HCT116 (cell line): Measurements from ENCODE around the gene SEMA3C. TPM values are rescaled to one million over a fixed set of nuclear protein-coding genes. Genes with fewer than 3 reads are reported as not detected.
A peak's percentile ranks its signal among the peaks of the same experiment; 100 is the strongest.
"Not testable (repeated sequence)": the region's sequence is repeated elsewhere in the genome, so short reads cannot be mapped to it uniquely, and the experiment has no call there.

Source experiments
- ATAC-seq: fragments of 200-7000 bp; cut with Tn5 transposase; 2 replicates; pipeline ENCODE4 v1.9.1; 2020; ENCODE audit warnings: mild to moderate bottlenecking, moderate library complexity
- BruUV-seq: library from RNA; stranded (reverse); fragments of 400-500 nt; replicated peaks from 2 replicates; lab custom pipeline; 2021; lab: Mats Ljungman, UMichigan
- CTCF ChIA-PET: fragments of 300-600 bp; sonication (Branson Sonifier 250); formaldehyde crosslinking; loops from one replicate; lab custom pipeline; 2021; ENCODE audit warnings: antibody characterized with exemption; lab: Charles Lee
- POLR2A ChIA-PET: fragments of 300-600, 350-600 bp; sonication (Branson Sonifier 250); formaldehyde crosslinking; loops from one replicate; lab custom pipeline; 2021; ENCODE audit warnings: antibody characterized with exemption; lab: Charles Lee
- RAD21 ChIA-PET, 2 experiments: fragments of 300-600 bp; sonication (Branson Sonifier 250); formaldehyde crosslinking; loops; one replicate each; lab custom pipeline; 2023; ENCODE audit warnings: low total read pairs in 2 of 2; ENCODE audit not compliant: uncharacterized antibody in 2 of 2, unreplicated experiment in 2 of 2, low non-redundant PET in 1 of 2; lab: Charles Lee
- DNase-seq: peaks from one replicate; pipeline ENCODE4 v3.0.0-alpha.2; 2010; ENCODE audit warnings: low read depth, low spot score
- H2AFZ ChIP-seq: fragments of 200-600 bp; shearing (Covaris generic), sonication (generic); 2 replicates; pipeline ENCODE4 v1.6.1; 2017; ENCODE audit warnings: low read depth, mixed run types, mixed read lengths, antibody characterized with exemption, low read length; ENCODE audit not compliant: poor library complexity, severe bottlenecking
- H3K27ac ChIP-seq: 2 replicates; pipeline ENCODE4 v1.5.1; 2012; ENCODE audit warnings: low read depth, low read length
- H3K27me3 ChIP-seq: fragments of 200-600 bp; sonication (generic); 2 replicates; pipeline ENCODE4 v1.6.1; 2016; ENCODE audit warnings: mixed run types, low read length, mixed read lengths; ENCODE audit not compliant: insufficient read depth
- H3K36me3 ChIP-seq, 2 experiments: fragments of 200-500 bp in 1 of 2; fragments of 200-600 bp in 1 of 2; sonication (Bioruptor generic) in 1 of 2; sonication (generic) in 1 of 2; 2 replicates each; pipeline versions ENCODE4 v1.5.1 to v1.6.1; 2014 to 2016; ENCODE audit warnings: low read length in 2 of 2, inconsistent platforms in 1 of 2, mixed read lengths in 1 of 2, mixed run types in 1 of 2; ENCODE audit not compliant: insufficient read depth in 2 of 2, control insufficient read depth in 1 of 2
- H3K4me1 ChIP-seq, 2 experiments: fragments of 200-600 bp in 1 of 2; sonication (generic) in 1 of 2; 2 replicates each; pipeline versions ENCODE4 v1.5.1 to v1.6.1; 2012 to 2017; ENCODE audit warnings: low read length in 2 of 2, inconsistent platforms in 1 of 2, mild to moderate bottlenecking in 1 of 2, mixed read lengths in 1 of 2, mixed run types in 1 of 2, moderate library complexity in 1 of 2; ENCODE audit not compliant: insufficient read depth in 2 of 2, control insufficient read depth in 1 of 2
- H3K4me2 ChIP-seq: fragments of 200-600 bp; sonication (generic); 2 replicates; pipeline ENCODE4 v1.6.1; 2017; ENCODE audit warnings: mixed run types, low read length, mixed read lengths
- H3K4me3 ChIP-seq, 2 experiments: fragments of 200-600 bp in 1 of 2; sonication (generic) in 1 of 2; replicated peaks in 1 of 2; 2 replicates each; pipeline ENCODE4 v1.5.1; 2011 to 2016; ENCODE audit warnings: low read length in 2 of 2, control low read depth in 1 of 2, low read depth in 1 of 2, mild to moderate bottlenecking in 1 of 2, mixed read lengths in 1 of 2, mixed run types in 1 of 2
- H3K79me2 ChIP-seq: fragments of 200-600 bp; sonication (generic); 2 replicates; pipeline ENCODE4 v1.6.1; 2017; ENCODE audit warnings: mild to moderate bottlenecking, mixed run types, low read length, moderate library complexity, mixed read lengths; ENCODE audit not compliant: insufficient read depth
- H3K9ac ChIP-seq: fragments of 200-600 bp; sonication (generic); 2 replicates; pipeline ENCODE4 v1.6.1; 2016; ENCODE audit warnings: low read length, mixed read lengths
- H3K9me2 ChIP-seq: fragments of 200-600 bp; sonication (generic), shearing (Covaris generic); 2 replicates; pipeline ENCODE4 v1.6.1; 2017; ENCODE audit warnings: mixed run types, mild to moderate bottlenecking, moderate library complexity; ENCODE audit not compliant: insufficient read depth
- H3K9me3 ChIP-seq, 2 experiments: fragments of 200-500 bp in 1 of 2; fragments of 200-600 bp in 1 of 2; sonication (Bioruptor generic) in 1 of 2; sonication (generic) in 1 of 2; 2 replicates each; pipeline ENCODE4 v1.6.1; 2014 to 2017; ENCODE audit warnings: low read length in 2 of 2, mixed read lengths in 2 of 2, inconsistent platforms in 1 of 2, low read depth in 1 of 2, mild to moderate bottlenecking in 1 of 2, mixed run types in 1 of 2, moderate library complexity in 1 of 2; ENCODE audit not compliant: control insufficient read depth in 1 of 2, insufficient read depth in 1 of 2
- H4K20me1 ChIP-seq: fragments of 200-600 bp; sonication (generic), shearing (Covaris generic); 2 replicates; pipeline ENCODE4 v1.6.1; 2017; ENCODE audit warnings: mixed run types, mild to moderate bottlenecking, moderate library complexity; ENCODE audit not compliant: insufficient read depth
- EGR1 ChIP-seq: IDR thresholded peaks from 2 replicates; pipeline ENCODE4 v1.6.1; 2012; ENCODE audit warnings: low read depth
- ELF1 ChIP-seq: IDR thresholded peaks from 2 replicates; pipeline ENCODE4 v1.6.1; 2012; ENCODE audit warnings: low read depth, borderline replicate concordance
- FOSL1 ChIP-seq: IDR thresholded peaks from 2 replicates; pipeline ENCODE4 v1.6.1; 2012; ENCODE audit warnings: low read depth
- JUND ChIP-seq: IDR thresholded peaks from 2 replicates; pipeline ENCODE4 v1.6.1; 2012
- POLR2A ChIP-seq: IDR thresholded peaks from 2 replicates; pipeline ENCODE4 v1.7.0; 2011; ENCODE audit warnings: borderline replicate concordance; ENCODE audit not compliant: insufficient read depth, insufficient read length; ENCODE audit errors: extremely low read depth
- SP1 ChIP-seq: IDR thresholded peaks from 2 replicates; pipeline ENCODE4 v1.6.1; 2012; ENCODE audit warnings: low read depth
- SRF ChIP-seq: IDR thresholded peaks from 2 replicates; pipeline ENCODE4 v1.6.1; 2012; ENCODE audit warnings: low read depth
- YY1 ChIP-seq: IDR thresholded peaks from 2 replicates; pipeline ENCODE4 v1.6.1; 2011; ENCODE audit warnings: low read length, low read depth, moderate library complexity, mild to moderate bottlenecking; ENCODE audit not compliant: insufficient replicate concordance; ENCODE audit errors: extremely low read depth
- ZBTB33 ChIP-seq: IDR thresholded peaks from 2 replicates; pipeline ENCODE4 v1.6.1; 2011; ENCODE audit warnings: mild to moderate bottlenecking, low read length, moderate library complexity; ENCODE audit not compliant: insufficient replicate concordance; ENCODE audit errors: extremely low read depth
- ZNF274 ChIP-seq: fragments of 200-500 bp; sonication (Bioruptor generic); IDR thresholded peaks from 2 replicates; pipeline ENCODE4 v1.6.1; 2014; ENCODE audit warnings: mild to moderate bottlenecking, low read depth, low read length, inconsistent platforms
- intact Hi-C: fragments of 100-400 bp; cut with micrococcal nuclease; formaldehyde crosslinking; loops from 2 replicates; pipeline ENCODE4 v1.10.0; 2022
- total RNA-seq: library from RNA; stranded (reverse); gene quantifications from one replicate; pipeline ENCODE4 v1.2.1, GENCODE V29; 2021; ENCODE audit not compliant: unreplicated experiment
- TF ChIP-seq, protein P1 (sequence below): IDR thresholded peaks from 2 replicates; pipeline ENCODE4 v1.6.1; 2012; ENCODE audit warnings: low read depth

The SEMA3C gene
- total RNA-seq, 1 experiment from 2014 or later = 25.3 TPM

DNA sequence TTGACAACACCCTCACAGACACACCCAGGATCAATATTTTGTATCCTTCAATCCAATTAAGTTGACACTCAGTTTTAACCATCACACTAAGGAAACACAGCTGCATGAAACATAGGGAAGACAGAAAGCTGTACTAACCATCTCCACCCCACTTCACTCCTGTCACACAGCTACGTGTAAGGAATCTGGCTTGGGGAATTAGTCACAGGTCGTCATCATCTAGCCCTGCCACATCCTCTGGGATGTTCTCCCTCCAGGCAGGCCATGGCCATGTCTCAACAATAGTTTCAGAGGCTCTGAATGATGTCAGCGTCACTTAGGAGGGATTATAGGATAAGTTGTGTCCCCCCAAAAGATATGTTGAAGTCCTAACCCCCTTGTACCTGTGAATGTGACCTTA is 10.8 kb upstream of the SEMA3C start:
- Histone ChIP-seq H3K4me2 (no peak overlapping the region), H3K79me2 (no peaks in the 10 kb centered on the region), H3K9me3 (no peaks in the 10 kb centered on the region), H3K9me2 (no peaks in the 10 kb centered on the region), H3K9ac (no peak overlapping the region), H2AFZ (no peak overlapping the region), H3K4me1 (no peaks in the 10 kb centered on the region), H3K4me3 (no peak overlapping the region), H4K20me1 (no peaks in the 10 kb centered on the region), H3K36me3 (no peaks in the 10 kb centered on the region), H3K27ac (no peak overlapping the region), H3K27me3 (no peaks in the 10 kb centered on the region)
- BruUV-seq = no TSS peak
- ATAC-seq = no peak
- ChIA-PET RAD21 (no interaction called here), POLR2A (no interaction called here), CTCF (no interaction called here)
- TF ChIP-seq JUND = no peak
- no peak for TF ChIP-seq SRF
- TF ChIP-seq FOSL1 = no peak
- TF ChIP-seq, protein P1, sequence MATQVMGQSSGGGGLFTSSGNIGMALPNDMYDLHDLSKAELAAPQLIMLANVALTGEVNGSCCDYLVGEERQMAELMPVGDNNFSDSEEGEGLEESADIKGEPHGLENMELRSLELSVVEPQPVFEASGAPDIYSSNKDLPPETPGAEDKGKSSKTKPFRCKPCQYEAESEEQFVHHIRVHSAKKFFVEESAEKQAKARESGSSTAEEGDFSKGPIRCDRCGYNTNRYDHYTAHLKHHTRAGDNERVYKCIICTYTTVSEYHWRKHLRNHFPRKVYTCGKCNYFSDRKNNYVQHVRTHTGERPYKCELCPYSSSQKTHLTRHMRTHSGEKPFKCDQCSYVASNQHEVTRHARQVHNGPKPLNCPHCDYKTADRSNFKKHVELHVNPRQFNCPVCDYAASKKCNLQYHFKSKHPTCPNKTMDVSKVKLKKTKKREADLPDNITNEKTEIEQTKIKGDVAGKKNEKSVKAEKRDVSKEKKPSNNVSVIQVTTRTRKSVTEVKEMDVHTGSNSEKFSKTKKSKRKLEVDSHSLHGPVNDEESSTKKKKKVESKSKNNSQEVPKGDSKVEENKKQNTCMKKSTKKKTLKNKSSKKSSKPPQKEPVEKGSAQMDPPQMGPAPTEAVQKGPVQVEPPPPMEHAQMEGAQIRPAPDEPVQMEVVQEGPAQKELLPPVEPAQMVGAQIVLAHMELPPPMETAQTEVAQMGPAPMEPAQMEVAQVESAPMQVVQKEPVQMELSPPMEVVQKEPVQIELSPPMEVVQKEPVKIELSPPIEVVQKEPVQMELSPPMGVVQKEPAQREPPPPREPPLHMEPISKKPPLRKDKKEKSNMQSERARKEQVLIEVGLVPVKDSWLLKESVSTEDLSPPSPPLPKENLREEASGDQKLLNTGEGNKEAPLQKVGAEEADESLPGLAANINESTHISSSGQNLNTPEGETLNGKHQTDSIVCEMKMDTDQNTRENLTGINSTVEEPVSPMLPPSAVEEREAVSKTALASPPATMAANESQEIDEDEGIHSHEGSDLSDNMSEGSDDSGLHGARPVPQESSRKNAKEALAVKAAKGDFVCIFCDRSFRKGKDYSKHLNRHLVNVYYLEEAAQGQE = no peak
- no peak for TF ChIP-seq ELF1
- TF ChIP-seq YY1 = no peak
- no peak for TF ChIP-seq ZBTB33
- TF ChIP-seq POLR2A = no peak
- TF ChIP-seq SP1 = no peak
- TF ChIP-seq EGR1 = no peak
- TF ChIP-seq ZNF274 = no peak
- intact Hi-C loops = no loop called here
- no peak for DNase-seq

DNA sequence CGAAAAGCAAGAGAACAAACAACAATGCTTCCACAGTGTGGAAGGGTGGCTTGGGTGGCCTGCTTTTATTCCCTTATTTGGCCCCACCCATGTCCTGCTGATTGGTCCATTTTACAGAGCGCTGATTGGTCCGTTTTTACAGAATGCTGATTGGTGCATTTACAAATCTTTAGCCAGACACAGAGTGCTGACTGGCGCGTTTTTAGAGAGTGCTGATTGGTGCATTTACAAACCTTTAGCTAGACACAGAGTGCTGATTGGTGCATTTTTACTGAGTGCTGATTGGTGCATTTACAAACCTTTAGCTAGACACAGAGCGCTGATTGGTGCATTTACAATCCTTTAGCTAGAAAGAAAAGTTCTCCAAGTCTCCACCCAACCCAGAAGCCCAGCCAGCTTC is 8.1 kb upstream of the SEMA3C start:
- H3K9ac ChIP-seq, BruUV-seq, H3K4me2 ChIP-seq, H3K4me3 ChIP-seq, H3K27ac ChIP-seq, CTCF ChIA-PET, DNase-seq, POLR2A ChIA-PET, H3K9me2 ChIP-seq, intact Hi-C loops, H3K79me2 ChIP-seq, H3K9me3 ChIP-seq, H4K20me1 ChIP-seq, H3K4me1 ChIP-seq, H3K36me3 ChIP-seq, ATAC-seq, RAD21 ChIA-PET, H3K27me3 ChIP-seq: not testable (repeated sequence)
- H2AFZ ChIP-seq = peak overlapping the region; percentile 46
